K562 (cell line): ENCODE data around the gene PGGHG. TPM values are rescaled to one million over a fixed set of nuclear protein-coding genes. Genes with fewer than 3 reads are reported as not detected.

Experiments
- EP400 ChIP-seq: fragments of 450-650 bp; IDR thresholded peaks from 2 replicates; pipeline ENCODE4 v1.6.1; 2017; ENCODE audit warnings: antibody characterized with exemption, mild to moderate bottlenecking, moderate library complexity
- KDM1A ChIP-seq, 2 experiments: fragments of 450-650 bp; IDR thresholded peaks; 2 replicates each; pipeline ENCODE4 v1.6.1; 2016; ENCODE audit warnings: mild to moderate bottlenecking in 2 of 2
- MGA ChIP-seq: fragments of 450-650 bp; IDR thresholded peaks from 2 replicates; pipeline ENCODE4 v1.6.1; 2016; ENCODE audit warnings: mild to moderate bottlenecking, moderate library complexity
- NCOR1 ChIP-seq: fragments of 450-650 bp; IDR thresholded peaks from 2 replicates; pipeline ENCODE4 v1.6.1; 2016; ENCODE audit warnings: mild to moderate bottlenecking, moderate library complexity
- PURB ChIP-seq: sonication (generic); formaldehyde crosslinking; IDR thresholded peaks from 2 replicates; pipeline ENCODE4 v1.9.0; 2021; ENCODE audit warnings: low read depth, mild to moderate bottlenecking, missing genetic modification reagents
- SMAD4 ChIP-seq: fragments of 250-450 bp; sonication (Bioruptor Pico); conservative IDR thresholded peaks from 2 replicates; pipeline ENCODE4 v1.8.0; 2021; ENCODE audit warnings: inconsistent platforms, mild to moderate bottlenecking, moderate library complexity
- TEAD1 ChIP-seq, 2 experiments: fragments of 450-650 bp in 1 of 2; sonication (generic) in 1 of 2; formaldehyde crosslinking; IDR thresholded peaks; 2 replicates each; pipeline versions ENCODE4 v1.4.0 to v1.8.0; 2020 to 2022; ENCODE audit warnings: mild to moderate bottlenecking in 2 of 2, missing genetic modification reagents in 1 of 2
- ZNF282 ChIP-seq: sonication (generic); formaldehyde crosslinking; IDR thresholded peaks from 2 replicates; pipeline ENCODE4 v1.8.1; 2023; ENCODE audit warnings: missing genetic modification reagents
- ZNF583 ChIP-seq: fragments of 250-450 bp; sonication (Bioruptor Pico); IDR thresholded peaks from 2 replicates; pipeline ENCODE4 v1.4.0; 2020
- polyA plus RNA-seq, 8 experiments: library from polyadenylated mRNA; depleted of rRNA in 4 of 8; stranded (reverse) in 5 of 8; unstranded in 3 of 8; fragments of >200 nt; fragmentation: Nextera tagmentation in 2 of 8; fragmentation: Illumina TruSeq in 1 of 8; extraction: Ambion mirVana in 2 of 8; extraction: Trizol in 1 of 8; gene quantifications; 2 replicates each; pipeline versions ENCODE4 v1.2.1 to v1.2.3, GENCODE V29; 2011 to 2014; ENCODE audit warnings: inconsistent platforms in 1 of 8, missing spikeins in 1 of 8
- total RNA-seq, 7 experiments: library from RNA; depleted of rRNA in 6 of 7; stranded (reverse); fragments of >200 nt in 6 of 7; fragmentation: Illumina TruSeq in 2 of 7; extraction: Trizol in 2 of 7; gene quantifications; 2 replicates each; pipeline versions ENCODE4 v1.2.1 to v1.2.3, GENCODE V29; 2011 to 2021; ENCODE audit warnings: low replicate concordance in 1 of 7
- TF ChIP-seq, protein P1 (sequence below): sonication (generic); formaldehyde crosslinking; IDR thresholded peaks from 2 replicates; pipeline ENCODE4 v1.5.0; 2020; ENCODE audit warnings: missing genetic modification reagents

PGGHG gene
- total and polyA plus RNA-seq, 9 of the 15 experiments (the other 6 are each of a cell fraction or from before 2014, with no cell fraction given): 0.38 to 85.1 (median 18.1) TPM

DNA sequence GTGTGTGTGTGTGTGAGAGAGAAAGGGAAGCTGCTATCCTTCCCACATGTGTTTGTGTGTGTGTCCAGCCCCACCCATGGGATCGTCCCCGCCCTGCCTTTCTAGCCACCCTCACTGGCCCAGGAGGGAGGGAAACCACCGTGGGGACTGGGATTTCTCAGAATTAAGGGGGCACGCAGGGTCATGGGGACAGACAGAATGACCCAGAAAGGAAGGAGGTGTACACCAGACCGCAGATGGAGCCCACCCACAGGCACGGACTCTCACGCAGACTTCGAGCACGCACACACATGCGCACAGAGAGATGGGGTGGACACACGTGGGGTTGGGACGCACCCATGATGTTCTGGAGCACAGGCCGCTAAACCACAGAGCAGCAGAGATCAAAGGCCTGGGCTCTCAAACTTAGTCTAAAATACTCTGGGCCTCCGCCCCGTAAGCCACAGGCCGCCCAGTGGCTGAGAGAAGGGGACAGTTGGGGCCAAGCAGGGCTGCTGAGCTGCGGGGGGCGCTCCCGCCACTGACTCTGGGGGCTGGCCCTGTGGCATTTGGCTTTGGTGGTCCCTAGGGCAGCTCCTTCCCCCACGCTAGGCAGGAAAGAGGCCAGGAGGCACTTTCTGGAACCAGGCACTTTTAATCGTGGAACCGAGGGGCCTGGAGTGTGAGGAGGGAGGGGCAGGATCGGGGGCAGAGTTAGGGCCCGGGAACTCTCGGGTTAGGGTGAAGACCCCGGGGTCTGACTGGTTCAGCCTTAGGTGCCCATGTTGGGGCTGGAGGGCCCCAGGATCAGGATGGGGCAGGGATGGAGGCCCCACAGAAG, 8.9 kb downstream of the PGGHG start (continued):
- TF ChIP-seq MGA (peak; percentile 87), ZNF282 (CRISPR knock-in tag) (no peak), KDM1A (IDR thresholded peaks at IDR 0.05) (peak in 1 of 2 experiments; percentile 43; a peak in 1 of 4 replicates), NCOR1 (peak; percentile 55; the same call in 1 of the 2 replicates), EP400 (peak; percentile 68), SMAD4 (CRISPR knock-in tag) (peak; percentile 63), ZNF583 (0 out of 2 replicates have a peak, but pooled peaks have one; percentile 24), PURB (no peak), TEAD1 (CRISPR knock-in tag; IDR thresholded peaks at IDR 0.05) (0 out of 4 replicates have a peak, but pooled peaks of 1 of the 2 experiments have one; percentile 12)
- TF ChIP-seq, protein P1, sequence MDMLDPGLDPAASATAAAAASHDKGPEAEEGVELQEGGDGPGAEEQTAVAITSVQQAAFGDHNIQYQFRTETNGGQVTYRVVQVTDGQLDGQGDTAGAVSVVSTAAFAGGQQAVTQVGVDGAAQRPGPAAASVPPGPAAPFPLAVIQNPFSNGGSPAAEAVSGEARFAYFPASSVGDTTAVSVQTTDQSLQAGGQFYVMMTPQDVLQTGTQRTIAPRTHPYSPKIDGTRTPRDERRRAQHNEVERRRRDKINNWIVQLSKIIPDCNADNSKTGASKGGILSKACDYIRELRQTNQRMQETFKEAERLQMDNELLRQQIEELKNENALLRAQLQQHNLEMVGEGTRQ: peak; percentile 37; the same call in 1 of the 2 replicates
